Measurements from ENCODE around the gene ARHGEF6.
A peak's percentile ranks its signal among the peaks of the same experiment; 100 is the strongest.

The ARHGEF6 gene

GRCh38 chrX:136742721-136743379 is 37.9 kb downstream of the ARHGEF6 start:
- Mint-ChIP-seq H3K27ac (no peak overlapping the region), H3K4me1 (peaks cover 29% of the 10 kb centered on the region), H3K4me3 (no peak overlapping the region), H3K27me3 (no peaks in the 10 kb centered on the region), H3K9me3 (no peaks in the 10 kb centered on the region), H3K36me3 (peaks cover 23% of the 10 kb centered on the region)
- no peak for ATAC-seq

- peaks cover 12% of the 10 kb centered on the region for H3K36me3 Mint-ChIP-seq
- peaks cover 16% of the 10 kb centered on the region for H3K4me1 Mint-ChIP-seq
- H3K4me3 Mint-ChIP-seq = no peak overlapping the region
- peak overlapping the region; percentile 1 for H3K27ac Mint-ChIP-seq
- H3K27me3 Mint-ChIP-seq = no peaks in the 10 kb centered on the region
- no peak for ATAC-seq
- H3K9me3 Mint-ChIP-seq = no peaks in the 10 kb centered on the region
These were observed 42.5 kb downstream of the ARHGEF6 start for GRCh38 chrX:136738049-136738729.

- peaks cover 12% of the 10 kb centered on the region for H3K36me3 Mint-ChIP-seq
- no peak overlapping the region for H3K4me3 Mint-ChIP-seq
- H3K9me3 Mint-ChIP-seq = no peaks in the 10 kb centered on the region
- H3K27me3 Mint-ChIP-seq = no peaks in the 10 kb centered on the region
- H3K27ac Mint-ChIP-seq = no peak overlapping the region
- peaks cover 16% of the 10 kb centered on the region for H3K4me1 Mint-ChIP-seq
- no peak for ATAC-seq
These were observed 44.0 kb downstream of the ARHGEF6 start for GRCh38 chrX:136736690-136737089.

GRCh38 chrX:136735601-136736000 is 45.1 kb downstream of the ARHGEF6 start:
- Mint-ChIP-seq H3K9me3 (no peaks in the 10 kb centered on the region), H3K36me3 (peaks cover 18% of the 10 kb centered on the region), H3K27ac (peak overlapping the region; percentile 69), H3K27me3 (no peaks in the 10 kb centered on the region), H3K4me1 (peaks cover 21% of the 10 kb centered on the region), H3K4me3 (no peak overlapping the region)
- no peak for ATAC-seq

- no peak overlapping the region for H3K4me3 Mint-ChIP-seq
- ATAC-seq = no peak
- H3K27ac Mint-ChIP-seq = peak overlapping the region; percentile 47
- peaks cover 6% of the 10 kb centered on the region for H3K36me3 Mint-ChIP-seq
- H3K9me3 Mint-ChIP-seq = no peaks in the 10 kb centered on the region
- H3K27me3 Mint-ChIP-seq = no peaks in the 10 kb centered on the region
- H3K4me1 Mint-ChIP-seq = peaks cover 21% of the 10 kb centered on the region
These were observed 47.1 kb downstream of the ARHGEF6 start for GRCh38 chrX:136733613-136734012.

GRCh38 chrX:136731798-136732197 is 48.9 kb downstream of the ARHGEF6 start:
- H3K9me3 Mint-ChIP-seq = no peaks in the 10 kb centered on the region
- peaks cover 32% of the 10 kb centered on the region for H3K4me1 Mint-ChIP-seq
- no peak for ATAC-seq
- peaks cover 6% of the 10 kb centered on the region for H3K36me3 Mint-ChIP-seq
- no peaks in the 10 kb centered on the region for H3K27me3 Mint-ChIP-seq
- no peak overlapping the region for H3K4me3 Mint-ChIP-seq
- H3K27ac Mint-ChIP-seq = no peak overlapping the region

- Mint-ChIP-seq H3K36me3 (peaks cover 6% of the 10 kb centered on the region), H3K27ac (peak overlapping the region; percentile 18), H3K27me3 (no peaks in the 10 kb centered on the region), H3K9me3 (no peaks in the 10 kb centered on the region), H3K4me3 (no peak overlapping the region), H3K4me1 (peaks cover 37% of the 10 kb centered on the region)
- ATAC-seq = no peak
These were observed 49.4 kb downstream of the ARHGEF6 start for GRCh38 chrX:136731207-136731782.

GRCh38 chrX:136728393-136728792 is 52.3 kb downstream of the ARHGEF6 start:
- H3K4me3 Mint-ChIP-seq = no peak overlapping the region
- peaks cover 6% of the 10 kb centered on the region for H3K36me3 Mint-ChIP-seq
- H3K4me1 Mint-ChIP-seq = peaks cover 23% of the 10 kb centered on the region
- no peaks in the 10 kb centered on the region for H3K9me3 Mint-ChIP-seq
- H3K27me3 Mint-ChIP-seq = no peaks in the 10 kb centered on the region
- no peak overlapping the region for H3K27ac Mint-ChIP-seq
- ATAC-seq = no peak

- ATAC-seq = no peak
- peaks cover 18% of the 10 kb centered on the region for H3K36me3 Mint-ChIP-seq
- peak overlapping the region; percentile 54 for H3K27ac Mint-ChIP-seq
- no peak overlapping the region for H3K4me3 Mint-ChIP-seq
- peaks cover 5% of the 10 kb centered on the region for H3K9me3 Mint-ChIP-seq
- H3K27me3 Mint-ChIP-seq = no peaks in the 10 kb centered on the region
- H3K4me1 Mint-ChIP-seq = peaks cover 18% of the 10 kb centered on the region
These were observed 55.2 kb downstream of the ARHGEF6 start for GRCh38 chrX:136725441-136726104.

GRCh38 chrX:136718091-136718490 is 62.6 kb downstream of the ARHGEF6 start:
- ATAC-seq = no peak
- Mint-ChIP-seq H3K4me3 (no peak overlapping the region), H3K9me3 (peaks cover 5% of the 10 kb centered on the region), H3K4me1 (peaks cover 21% of the 10 kb centered on the region), H3K36me3 (peaks cover 17% of the 10 kb centered on the region), H3K27me3 (no peaks in the 10 kb centered on the region), H3K27ac (no peak overlapping the region)

GRCh38 chrX:136714626-136715599 is 65.8 kb downstream of the ARHGEF6 start:
- H3K27me3 Mint-ChIP-seq = no peaks in the 10 kb centered on the region

GRCh38 chrX:136712650-136713310 is 68.0 kb downstream of the ARHGEF6 start:
- Mint-ChIP-seq H3K27ac (no peak overlapping the region), H3K4me1 (peaks cover 32% of the 10 kb centered on the region), H3K27me3 (no peaks in the 10 kb centered on the region), H3K9me3 (no peaks in the 10 kb centered on the region), H3K36me3 (peaks cover 2% of the 10 kb centered on the region), H3K4me3 (no peak overlapping the region)
- no peak for ATAC-seq

More at GRCh38 chrX:136714626-136715599, 65.8 kb downstream of the ARHGEF6 start:
- Mint-ChIP-seq H3K9me3 (no peaks in the 10 kb centered on the region), H3K4me3 (peak overlapping the region; percentile 52), H3K27ac (peak overlapping the region; percentile 65), H3K4me1 (peaks cover 32% of the 10 kb centered on the region), H3K36me3 (no peaks in the 10 kb centered on the region)
- ATAC-seq = peak; percentile 92

- H3K4me1 Mint-ChIP-seq = peaks cover 22% of the 10 kb centered on the region
- H3K36me3 Mint-ChIP-seq = peaks cover 6% of the 10 kb centered on the region
- no peaks in the 10 kb centered on the region for H3K9me3 Mint-ChIP-seq
- peak overlapping the region; percentile 85 for H3K27ac Mint-ChIP-seq
- no peaks in the 10 kb centered on the region for H3K27me3 Mint-ChIP-seq
- peak overlapping the region; percentile 6 for H3K4me3 Mint-ChIP-seq
- no peak for ATAC-seq
These were observed 69.6 kb downstream of the ARHGEF6 start for GRCh38 chrX:136711147-136711546.

GRCh38 chrX:136710325-136710951 is 70.3 kb downstream of the ARHGEF6 start:
- Mint-ChIP-seq H3K27ac (peak overlapping the region; percentile 85), H3K36me3 (peaks cover 6% of the 10 kb centered on the region), H3K4me3 (peak overlapping the region; percentile 46), H3K9me3 (no peaks in the 10 kb centered on the region), H3K27me3 (no peaks in the 10 kb centered on the region), H3K4me1 (peaks cover 18% of the 10 kb centered on the region)
- peak; percentile 69 for ATAC-seq

Measured in stimulated activated memory B cell treated with anti-CD40 and anti-IgM and Interleukin-4, amounts not matched to agents 10 μg/mL and 1 μg/mL and 100 μg/mL, for 72 hours (primary cell).